Posterior vena cava (tissue), 2 donors: ENCODE data around the gene KDM2A. TPM values are rescaled to one million over a fixed set of nuclear protein-coding genes. Genes with fewer than 3 reads are reported as not detected.
A peak's percentile ranks its signal among the peaks of the same experiment; 100 is the strongest.

ENCODE experiments used
- DNase-seq: peaks from one replicate; pipeline ENCODE4 v3.0.0-alpha.2; 2020; ENCODE audit warnings: low spot score
- intact Hi-C, 2 donors: fragments of 100-400 bp; cut with DNase I; formaldehyde crosslinking; loops; one replicate each; pipeline versions ENCODE4 v1.14.1 to v1.14.2; 2022 to 2023
- total RNA-seq, 2 donors: library from RNA; stranded (reverse); fragmentation: NEBNext Ultra II Directional; extraction: Animal tissue kit (Norgen Biotek cat#: 25700); gene quantifications; one replicate each; pipeline ENCODE4 v1.2.1, GENCODE V29; 2021
- donor health status: DM: yes; HTN: yes; CAD: no.
- donor health status: DM: yes; HTN: yes; CAD: no.

Gene KDM2A
- total RNA-seq, 2 donors from 2014 or later: 55.3 to 58.3 TPM

DNA sequence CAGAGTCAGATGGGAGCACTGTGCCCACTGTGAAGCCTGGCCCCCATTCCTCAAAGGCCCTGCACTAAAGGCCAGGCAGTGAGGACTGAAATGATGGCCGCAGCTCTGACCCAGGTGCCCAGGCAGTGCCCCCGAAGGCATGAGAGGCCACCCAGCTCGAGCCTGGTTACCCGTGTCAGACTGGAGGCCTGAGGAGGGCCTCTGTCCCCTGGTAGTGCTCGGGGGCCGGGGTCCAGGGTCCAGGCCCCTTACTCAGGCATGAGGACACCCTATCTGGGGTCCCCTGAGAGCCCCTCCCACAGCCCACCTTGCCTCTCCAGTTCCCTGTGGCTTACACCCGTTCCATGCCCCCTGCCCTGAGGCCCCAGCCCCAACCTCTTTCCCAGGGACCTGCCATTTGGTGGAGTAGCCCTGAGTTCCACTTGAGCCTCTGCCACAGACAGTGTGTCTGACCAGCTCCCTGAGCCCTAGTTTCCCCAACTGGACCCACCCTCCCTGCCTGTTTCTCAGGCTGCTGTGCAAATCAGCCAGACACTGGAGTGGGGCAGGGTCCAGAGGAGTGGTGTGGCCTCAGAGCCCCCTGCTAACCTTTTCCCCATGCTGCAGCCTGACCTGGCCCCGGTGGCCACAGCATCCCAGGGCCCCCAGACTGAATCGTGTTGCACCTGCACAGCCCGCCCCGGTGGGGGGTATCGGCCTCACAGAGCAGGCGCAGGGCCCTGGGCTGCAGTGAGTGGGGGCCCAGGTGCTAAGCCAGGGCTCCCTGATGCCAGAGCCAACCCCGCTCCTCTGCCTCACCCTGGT is 159.3 kb downstream of the KDM2A start:
- peak; percentile 68 for DNase-seq
- intact Hi-C loops: no loop called here

DNA sequence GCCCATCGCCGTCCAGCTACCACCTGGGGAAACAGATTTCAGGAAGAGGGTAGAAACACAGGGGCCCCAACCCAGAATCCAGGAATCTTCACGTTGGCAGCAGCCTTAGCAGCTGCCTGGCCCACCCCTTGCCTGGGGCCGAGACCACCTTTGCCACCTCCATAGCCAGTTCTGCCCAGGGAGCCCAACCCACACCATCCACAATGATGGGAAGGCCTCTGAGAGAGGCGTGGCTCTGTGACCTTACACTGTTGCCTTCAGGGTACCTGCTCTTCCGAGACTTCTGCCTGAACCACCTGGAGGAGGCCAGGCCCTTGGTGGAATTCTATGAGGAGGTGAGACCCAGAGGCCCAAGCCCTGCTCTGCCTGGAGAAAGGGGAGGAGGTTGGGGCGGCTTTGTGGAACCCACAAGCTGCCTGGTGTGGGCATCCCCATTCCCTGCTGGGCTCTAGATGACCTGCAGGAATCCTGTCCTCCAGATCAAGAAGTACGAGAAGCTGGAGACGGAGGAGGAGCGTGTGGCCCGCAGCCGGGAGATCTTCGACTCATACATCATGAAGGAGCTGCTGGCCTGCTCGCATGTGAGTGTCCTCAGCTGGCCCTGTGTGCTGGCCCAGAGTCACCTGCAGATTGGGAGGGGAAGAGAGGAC is 160.0 kb downstream of the KDM2A start:
- intact Hi-C loops: no loop called here
- peak; percentile 62 for DNase-seq

DNA sequence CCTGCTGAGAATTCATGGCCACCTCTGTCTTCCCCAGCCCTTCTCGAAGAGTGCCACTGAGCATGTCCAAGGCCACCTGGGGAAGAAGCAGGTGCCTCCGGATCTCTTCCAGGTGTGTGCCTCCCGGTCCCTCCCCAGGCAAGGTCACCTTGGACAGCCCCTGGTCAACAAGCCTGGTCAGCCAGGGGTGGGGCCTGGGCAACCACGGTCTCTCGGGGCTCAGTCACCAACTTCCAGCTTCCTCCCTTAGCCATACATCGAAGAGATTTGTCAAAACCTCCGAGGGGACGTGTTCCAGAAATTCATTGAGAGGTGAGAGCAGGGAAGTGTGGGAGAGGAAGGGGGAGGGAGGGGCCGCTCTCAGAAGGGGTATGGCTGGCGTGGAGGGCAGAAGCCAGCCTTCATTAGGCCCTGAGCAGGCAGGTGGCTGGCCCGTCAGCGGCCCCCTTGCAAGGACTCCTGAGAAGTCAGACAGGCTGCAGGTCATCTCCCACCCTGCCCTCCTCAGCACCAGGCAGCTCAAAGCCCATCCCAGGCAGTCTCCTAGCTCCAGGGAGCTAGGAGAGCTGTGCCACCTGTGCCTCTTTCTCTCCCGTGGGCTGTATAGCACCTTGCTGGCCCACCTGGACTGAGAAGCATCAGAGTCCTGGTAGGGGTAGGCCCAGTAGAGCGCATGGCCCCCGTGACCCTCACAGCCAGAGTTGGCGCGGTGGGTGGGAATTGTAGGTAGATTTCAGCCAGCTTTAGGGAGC is 160.7 kb downstream of the KDM2A start:
- intact Hi-C loops: no loop called here
- DNase-seq: no peak

DNA sequence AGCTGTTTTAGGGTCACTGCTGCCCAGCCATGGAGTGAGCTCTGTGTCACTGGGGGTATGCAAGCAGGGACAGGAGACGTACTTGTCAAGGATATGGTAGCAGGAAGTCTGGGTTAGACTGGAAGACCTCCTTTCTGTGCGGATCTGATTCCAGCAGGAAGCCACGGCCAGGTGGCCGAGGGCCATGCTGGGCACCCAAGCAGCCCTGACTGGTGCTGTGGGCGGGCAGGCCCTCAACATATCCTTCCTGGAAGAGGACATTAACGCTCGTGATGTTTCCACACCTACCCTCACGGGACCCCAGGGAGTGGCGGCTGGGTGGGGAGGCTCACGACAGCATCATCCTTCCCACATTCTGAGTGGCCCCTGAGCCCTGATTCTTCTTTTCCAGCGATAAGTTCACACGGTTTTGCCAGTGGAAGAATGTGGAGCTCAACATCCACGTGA is 161.3 kb downstream of the KDM2A start:
- intact Hi-C loops: no loop called here
- DNase-seq: peak; percentile 73

GRCh38 chr11:67280788-67281551 is 161.9 kb downstream of the KDM2A start:
- intact Hi-C loops: no loop called here
- peak; percentile 81 for DNase-seq

GRCh38 chr11:67281552-67282150 is 162.6 kb downstream of the KDM2A start:
- intact Hi-C loops: no loop called here
- peak; percentile 78 for DNase-seq

GRCh38 chr11:67282155-67282875 is 163.3 kb downstream of the KDM2A start:
- intact Hi-C loops: no loop called here

DNA sequence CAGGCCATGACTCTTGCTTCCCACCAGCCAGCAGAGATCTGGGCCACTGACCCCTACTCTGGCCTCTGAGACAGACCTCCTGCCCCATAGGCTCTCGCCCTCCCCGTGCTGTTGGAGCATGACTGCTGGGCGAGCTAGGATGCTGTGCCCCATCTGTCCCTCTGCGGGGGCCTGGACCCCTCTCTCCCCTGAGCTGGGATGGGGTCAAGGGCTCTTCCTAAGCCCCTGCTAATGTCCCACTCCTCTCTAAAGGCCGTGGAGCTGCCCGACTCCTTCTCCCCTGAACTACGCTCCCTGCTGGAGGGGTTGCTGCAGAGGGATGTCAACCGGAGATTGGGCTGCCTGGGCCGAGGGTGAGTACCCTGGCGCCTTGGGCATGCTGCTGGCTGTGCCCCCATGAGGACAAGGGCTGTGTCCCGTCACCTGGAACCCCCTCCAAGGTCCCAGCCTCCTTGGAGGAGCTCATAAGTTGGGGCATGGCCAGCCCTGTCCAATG is 163.9 kb downstream of the KDM2A start:
- intact Hi-C loops: no loop called here
- DNase-seq: peak; percentile 78

More at GRCh38 chr11:67282155-67282875, 163.3 kb downstream of the KDM2A start:
- peak; percentile 77 for DNase-seq

DNA sequence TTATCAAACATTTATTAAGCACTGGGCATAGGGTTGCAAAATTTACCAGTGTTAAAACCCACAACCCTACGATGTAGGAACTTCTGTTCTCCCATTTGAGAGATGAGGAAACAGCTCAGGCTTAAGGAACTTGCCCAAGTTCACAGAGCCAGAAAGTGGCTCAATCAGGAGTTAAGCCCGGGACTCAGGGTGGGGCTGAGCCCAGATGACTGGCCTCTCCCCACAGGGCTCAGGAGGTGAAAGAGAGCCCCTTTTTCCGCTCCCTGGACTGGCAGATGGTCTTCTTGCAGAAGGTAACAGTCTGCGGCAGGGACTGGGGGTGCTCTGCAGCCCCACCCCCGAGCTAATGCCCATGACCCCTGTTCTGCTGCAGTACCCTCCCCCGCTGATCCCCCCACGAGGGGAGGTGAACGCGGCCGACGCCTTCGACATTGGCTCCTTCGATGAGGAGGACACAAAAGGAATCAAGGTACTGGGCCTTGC is 164.5 kb downstream of the KDM2A start:
- DNase-seq: no peak
- intact Hi-C loops: no loop called here

DNA sequence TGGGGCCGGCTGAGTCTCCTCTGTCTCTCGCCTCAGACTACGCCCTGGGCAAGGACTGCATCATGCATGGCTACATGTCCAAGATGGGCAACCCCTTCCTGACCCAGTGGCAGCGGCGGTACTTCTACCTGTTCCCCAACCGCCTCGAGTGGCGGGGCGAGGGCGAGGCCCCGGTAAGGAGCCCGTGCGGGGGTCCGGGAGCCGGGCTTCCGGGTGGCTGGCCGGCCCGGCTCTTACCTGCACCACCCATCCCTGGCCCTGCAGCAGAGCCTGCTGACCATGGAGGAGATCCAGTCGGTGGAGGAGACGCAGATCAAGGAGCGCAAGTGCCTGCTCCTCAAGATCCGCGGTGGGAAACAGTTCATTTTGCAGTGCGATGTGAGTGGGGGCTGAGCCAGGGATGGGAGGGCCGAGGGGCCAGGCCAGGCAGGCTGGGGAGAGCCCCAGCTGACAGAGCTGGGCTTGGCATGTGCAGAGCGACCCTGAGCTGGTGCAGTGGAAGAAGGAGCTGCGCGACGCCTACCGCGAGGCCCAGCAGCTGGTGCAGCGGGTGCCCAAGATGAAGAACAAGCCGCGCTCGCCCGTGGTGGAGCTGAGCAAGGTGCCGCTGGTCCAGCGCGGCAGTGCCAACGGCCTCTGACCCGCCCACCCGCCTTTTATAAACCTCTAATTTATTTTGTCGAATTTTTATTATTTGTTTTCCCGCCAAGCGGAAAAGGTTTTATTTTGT is 165.9 kb downstream of the KDM2A start:
- intact Hi-C loops: no loop called here
- peak; percentile 78 for DNase-seq

- intact Hi-C loops: no loop called here
- peak; percentile 82 for DNase-seq
Measured at GRCh38 chr11:67285541-67286498, 166.8 kb downstream of the KDM2A start.

GRCh38 chr11:67286621-67287333 is 167.7 kb downstream of the KDM2A start:
- DNase-seq: peak; percentile 83
- intact Hi-C loops: no loop called here

DNA sequence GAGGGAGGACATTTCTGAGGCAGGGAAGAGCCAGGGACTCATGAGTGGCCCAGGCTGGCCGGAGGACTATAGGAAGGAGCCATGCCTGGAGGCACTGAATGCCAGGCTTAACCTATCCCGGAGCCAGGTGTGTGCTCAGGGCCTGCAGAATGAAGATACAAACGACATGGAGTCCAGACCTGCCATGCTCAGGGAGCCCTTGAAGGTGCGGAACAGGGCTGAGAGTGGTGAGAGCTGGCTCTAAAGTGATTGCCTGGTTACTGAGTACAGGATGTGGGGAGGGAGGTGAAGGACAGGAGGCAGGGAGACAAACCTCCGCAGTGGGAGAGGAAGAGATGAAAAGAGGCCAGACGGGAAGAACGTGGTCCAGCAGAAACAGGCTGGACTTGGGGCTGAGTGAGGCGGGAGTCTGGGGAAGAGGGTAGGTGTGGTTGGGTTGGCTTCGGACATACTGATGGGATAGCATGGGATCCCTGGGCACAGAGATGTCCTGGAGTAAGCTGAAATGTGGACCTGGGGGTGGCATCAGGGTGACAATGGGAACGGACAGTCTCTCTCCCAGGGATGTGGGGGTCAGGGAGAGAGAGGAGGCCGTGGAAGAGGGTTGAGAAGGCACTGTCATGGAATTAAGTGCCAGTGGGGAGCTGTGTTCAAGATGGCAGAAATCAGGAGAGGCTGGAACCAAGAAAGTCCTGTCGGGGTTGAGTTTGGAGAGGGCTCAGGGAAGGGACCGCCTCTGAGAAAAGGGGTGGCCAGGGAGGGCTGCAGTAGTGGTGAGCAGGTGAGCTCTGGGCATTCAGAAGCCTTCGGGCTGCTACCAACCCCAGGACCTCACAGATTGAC is 168.5 kb downstream of the KDM2A start:
- peak; percentile 57 for DNase-seq
- intact Hi-C loops: no loop called here

GRCh38 chr11:67288198-67288451 is 169.1 kb downstream of the KDM2A start:
- intact Hi-C loops: no loop called here
- DNase-seq: no peak
